GM21360 (cell line): ENCODE results near the gene MACROH2A1.

Experiments used
- ATAC-seq: cut with Tn5 transposase; IDR thresholded peaks from one replicate; pipeline ENCODE4 v1.9.1; 2021; ENCODE audit warnings: mild to moderate bottlenecking, moderate library complexity; ENCODE audit not compliant: unreplicated experiment

Gene MACROH2A1

GRCh38 chr5:135436951-135437418 lies 38.0 kb upstream of the MACROH2A1 start:
- no peak for ATAC-seq

DNA sequence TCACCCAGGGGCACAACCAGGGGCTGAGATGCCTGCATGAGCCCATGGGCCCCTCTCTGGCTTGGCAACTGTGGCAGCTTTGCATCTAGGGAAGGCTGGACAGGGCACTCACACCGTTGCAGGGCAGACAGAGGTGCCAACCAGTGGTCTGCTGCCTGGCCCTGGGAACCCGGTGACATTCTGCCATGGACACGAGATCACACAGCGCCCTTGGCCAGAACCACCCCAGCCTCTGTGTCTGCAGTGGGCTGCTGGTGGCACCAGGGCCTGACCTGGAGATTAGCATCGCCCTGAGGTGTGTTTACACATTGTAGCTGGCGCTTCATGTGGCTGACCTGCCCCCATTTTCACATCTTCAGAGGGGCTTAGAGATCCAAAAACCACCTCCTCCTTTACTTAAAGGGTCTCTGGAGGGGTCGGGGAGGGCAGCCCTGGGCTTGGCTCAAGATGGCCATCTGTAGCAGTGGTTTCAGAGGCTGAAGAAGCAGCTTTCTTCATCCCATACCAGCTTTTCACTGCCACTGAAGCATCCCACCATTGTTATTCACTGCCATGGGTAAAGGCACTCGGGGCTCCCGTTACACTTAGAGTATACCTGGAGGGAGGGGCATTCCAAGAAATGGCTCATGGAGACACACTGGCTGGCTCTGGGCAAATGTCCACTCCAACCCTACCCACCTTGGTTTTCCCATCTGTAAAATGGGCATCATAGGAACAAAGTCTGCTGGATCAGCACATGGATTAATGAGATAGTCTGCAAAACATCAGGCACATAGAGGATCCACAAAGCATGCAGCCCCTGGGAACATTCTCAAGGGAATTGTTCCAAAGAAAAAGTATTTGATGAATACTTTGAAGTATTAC lies 36.7 kb upstream of the MACROH2A1 start:
- ATAC-seq: no peak

GRCh38 chr5:135434591-135435466 lies 35.8 kb upstream of the MACROH2A1 start:
- no peak for ATAC-seq

DNA sequence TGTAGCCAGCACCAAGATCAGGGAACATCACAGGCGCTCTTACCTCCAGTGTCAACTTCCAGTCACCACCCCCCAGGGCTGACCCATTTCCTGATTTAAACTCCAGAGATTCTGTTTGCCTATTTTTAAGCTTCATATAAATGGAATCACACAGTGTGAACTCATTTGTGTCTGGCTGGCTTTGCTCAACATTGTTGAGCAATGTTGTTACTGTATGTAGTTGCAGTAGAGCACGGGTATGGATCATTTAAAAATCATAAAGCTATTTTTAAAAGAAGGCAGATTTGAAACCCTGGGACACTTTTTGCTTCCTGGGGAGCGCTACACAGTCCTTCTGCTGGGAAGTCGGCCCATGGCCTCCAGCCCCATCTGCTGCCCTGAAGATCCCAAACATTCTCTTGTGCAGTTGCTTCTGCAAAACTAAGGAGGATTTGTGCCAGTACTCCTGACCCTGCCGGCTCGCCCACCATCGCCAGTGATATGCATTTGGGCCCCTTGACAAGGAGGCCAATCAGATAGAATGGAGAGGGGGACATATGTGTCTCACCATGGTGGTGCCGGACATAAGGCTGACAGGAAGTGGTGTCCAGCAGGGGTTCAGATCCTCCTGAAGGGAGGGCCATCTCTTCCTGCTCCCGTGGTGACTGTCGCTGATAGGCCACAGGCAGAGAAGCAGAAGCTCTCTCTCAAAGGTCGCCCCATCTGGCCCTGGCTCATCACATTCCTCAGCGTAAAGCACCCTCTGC lies 34.8 kb upstream of the MACROH2A1 start:
- no peak for ATAC-seq

DNA sequence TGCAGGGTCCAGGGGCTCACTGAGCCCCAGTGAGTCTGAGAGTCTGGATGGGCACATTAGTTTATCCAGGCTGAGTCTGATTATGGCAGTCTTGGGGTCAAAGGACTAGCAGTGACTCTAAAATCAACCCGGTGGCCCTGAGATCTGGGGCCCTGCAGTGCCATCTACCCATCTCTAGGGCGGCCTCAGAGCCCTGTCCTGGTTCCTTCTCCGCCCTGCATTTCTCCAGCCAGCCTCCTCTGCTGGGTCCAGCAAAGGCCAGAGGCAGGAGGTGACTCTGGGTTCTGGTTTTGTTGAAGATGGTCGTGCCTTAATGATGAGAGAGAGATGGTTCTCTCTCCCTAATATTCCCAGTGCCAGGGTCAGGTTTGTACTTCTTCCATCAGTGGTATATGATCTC lies 33.1 kb upstream of the MACROH2A1 start:
- ATAC-seq: no peak

GRCh38 chr5:135430135-135430437 lies 31.1 kb upstream of the MACROH2A1 start:
- ATAC-seq: no peak

DNA sequence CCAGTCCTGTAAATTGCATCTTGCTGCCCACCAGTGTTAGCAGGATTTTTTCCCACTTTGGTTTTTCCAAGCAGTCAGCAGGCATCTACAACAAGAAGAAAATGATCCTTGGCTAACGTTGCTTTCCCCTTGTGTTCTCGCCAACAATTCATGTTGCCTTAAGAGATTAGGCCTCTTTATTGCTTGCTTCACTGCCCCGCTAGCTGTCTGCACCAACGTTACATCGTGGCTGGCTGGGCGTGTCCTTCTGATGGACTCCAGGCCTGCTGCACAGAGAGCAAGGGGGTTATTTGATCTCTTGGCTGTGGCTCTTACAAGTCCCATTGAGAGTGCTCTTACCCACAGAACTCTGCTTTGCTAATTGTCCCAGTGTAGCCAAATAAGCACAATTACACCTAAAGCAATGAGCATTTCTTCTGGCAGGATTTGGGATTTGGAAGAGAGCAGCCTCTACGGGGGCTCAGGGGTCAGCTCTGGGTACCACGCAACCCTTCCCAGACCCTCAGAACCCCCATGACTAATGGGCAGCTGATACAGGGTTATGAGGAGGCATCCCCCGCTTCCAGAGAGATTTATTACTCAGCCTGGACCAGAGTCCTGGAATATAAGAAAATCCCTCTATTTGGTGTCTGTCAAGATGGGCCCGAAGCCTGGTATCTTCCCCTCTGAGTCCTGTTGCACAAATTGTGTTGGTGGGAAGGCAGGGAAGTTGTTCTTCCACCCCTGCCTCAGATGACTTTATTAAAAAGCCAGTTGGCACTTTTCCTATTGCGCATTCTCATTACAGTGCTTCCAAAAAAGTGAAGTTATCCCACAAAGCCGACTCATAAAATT lies 30.5 kb upstream of the MACROH2A1 start:
- no peak for ATAC-seq

- no peak for ATAC-seq
Measured at GRCh38 chr5:135428586-135428985, 29.6 kb upstream of the MACROH2A1 start.

- ATAC-seq: peak; percentile 79
Measured at GRCh38 chr5:135426102-135427082, 27.4 kb upstream of the MACROH2A1 start.

GRCh38 chr5:135425641-135426040 lies 26.6 kb upstream of the MACROH2A1 start:
- no peak for ATAC-seq

DNA sequence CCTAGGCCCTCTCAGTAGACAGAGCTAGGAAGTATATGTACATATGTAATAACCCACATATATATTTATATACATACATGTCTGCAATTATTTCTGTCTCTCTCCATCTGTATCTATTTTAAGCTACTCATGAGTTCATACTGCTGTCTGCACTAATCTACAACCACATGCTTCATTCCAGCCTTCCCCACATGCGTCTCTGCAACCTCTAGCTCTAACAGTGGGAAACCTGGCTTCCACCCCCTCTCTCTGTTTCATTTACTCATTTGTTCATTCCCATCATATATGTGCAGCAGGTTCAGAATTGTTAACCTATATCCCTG lies 24.8 kb upstream of the MACROH2A1 start:
- ATAC-seq: no peak

DNA sequence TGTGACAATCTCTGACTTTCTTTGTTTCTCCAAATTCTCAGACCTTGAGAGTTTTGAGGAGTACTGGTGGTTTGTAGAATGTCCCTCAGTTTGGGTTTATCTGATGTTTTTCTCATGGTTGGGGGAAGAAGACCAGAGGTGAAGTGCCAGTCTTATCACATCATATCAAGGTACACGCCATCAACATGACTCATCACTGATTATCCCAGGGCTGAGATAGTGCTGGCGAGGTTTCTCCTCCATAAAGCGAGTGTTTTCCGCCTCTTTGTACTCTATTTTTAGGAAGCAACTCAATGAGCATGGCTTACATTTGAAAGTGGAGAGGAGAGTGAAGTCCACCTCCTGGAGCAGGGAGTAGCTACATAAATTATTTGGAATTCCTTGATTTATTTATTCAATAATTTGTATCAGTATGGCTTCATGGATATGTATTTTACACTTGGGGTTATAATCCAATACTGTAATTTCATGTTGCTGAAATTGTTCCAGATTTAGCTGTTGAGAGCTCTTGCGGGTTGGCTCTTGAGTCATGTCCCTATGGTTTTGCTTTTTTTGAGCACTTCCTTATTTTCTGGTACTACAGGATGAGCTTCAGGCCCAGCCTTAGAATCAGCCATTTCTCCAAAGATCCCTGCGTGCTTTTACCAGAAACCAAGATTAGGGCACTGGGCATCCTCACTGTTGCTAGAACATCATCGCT lies 24.3 kb upstream of the MACROH2A1 start:
- ATAC-seq: no peak

DNA sequence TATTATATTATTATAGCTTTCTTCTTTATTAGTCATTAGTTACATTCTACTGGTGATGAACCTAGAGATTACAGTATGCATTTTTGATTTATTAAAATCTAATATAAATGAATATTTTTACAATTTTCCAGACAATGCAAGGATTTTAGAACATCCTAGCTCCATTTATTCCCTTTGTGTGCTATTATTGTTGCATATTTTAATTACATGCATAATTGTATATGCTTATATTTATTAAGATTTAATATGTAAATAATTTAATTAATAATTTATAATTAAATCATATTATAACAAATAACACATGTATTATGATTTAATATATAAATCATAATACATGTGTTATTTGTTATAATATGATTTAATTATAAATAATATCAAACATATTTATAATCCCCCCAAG lies 23.4 kb upstream of the MACROH2A1 start:
- no peak for ATAC-seq

DNA sequence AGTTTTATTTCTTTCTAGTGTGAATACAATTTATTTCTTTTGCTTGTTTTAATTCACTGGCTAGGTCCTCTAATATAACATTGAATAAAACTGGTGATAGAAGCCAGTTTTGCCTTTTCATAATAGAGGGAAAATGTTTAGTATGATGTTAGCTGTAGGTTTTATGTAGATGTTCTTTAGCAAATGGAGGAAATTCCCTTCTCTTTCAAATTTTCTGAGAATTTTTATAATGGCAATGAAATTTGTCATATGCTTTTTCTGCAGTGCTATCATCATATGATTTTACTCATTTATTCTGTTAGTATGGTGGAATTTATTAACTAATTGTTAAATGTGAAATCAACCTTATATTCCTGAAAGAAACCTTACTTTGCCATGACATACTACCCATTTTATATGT lies 18.1 kb upstream of the MACROH2A1 start:
- ATAC-seq: no peak

GRCh38 chr5:135405082-135405481 lies 6.1 kb upstream of the MACROH2A1 start:
- no peak for ATAC-seq

- no peak for ATAC-seq
Measured at GRCh38 chr5:135402031-135402430, 3.0 kb upstream of the MACROH2A1 start.

GRCh38 chr5:135400866-135401265 lies 1.8 kb upstream of the MACROH2A1 start:
- no peak for ATAC-seq

DNA sequence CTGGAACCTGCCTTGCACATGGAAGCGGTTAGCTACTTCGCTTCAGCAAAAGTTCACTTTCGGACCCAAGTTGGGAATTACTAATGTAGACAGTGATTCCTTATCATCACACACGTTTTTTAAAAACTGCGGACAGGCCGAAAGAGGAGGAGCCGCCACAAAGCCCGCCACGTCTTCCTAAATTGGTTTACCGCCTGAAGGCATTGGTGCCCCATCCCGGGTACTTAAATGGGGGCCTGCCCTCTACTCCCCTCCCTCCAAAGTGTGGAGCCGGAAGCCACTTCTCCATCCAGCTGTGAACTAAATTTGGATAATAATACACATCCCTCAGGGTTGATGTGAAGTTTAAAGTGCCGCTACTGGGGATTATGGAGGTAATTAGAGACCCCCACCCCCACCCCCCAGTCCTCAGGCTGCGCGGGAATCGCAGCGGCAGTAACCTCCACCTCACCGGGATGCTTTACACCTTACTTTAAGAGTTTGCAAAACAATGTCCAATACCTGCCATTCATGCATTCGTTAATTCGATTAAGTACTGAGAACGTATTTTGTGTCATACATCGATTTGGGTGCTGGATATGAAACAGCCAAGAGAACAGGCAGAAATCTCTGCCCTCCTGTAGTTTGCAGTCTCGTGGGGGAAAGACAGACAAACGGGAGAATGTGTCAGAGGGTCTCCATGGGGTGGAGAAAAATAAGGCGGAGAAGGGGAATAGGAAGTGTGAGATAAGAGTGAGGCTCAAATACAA lies 937 bp upstream of the MACROH2A1 start:
- no peak for ATAC-seq
